Measurements from ENCODE around the gene SLC44A5.
"Not testable (repeated sequence)": the region's sequence is repeated elsewhere in the genome, so short reads cannot be mapped to it uniquely, and the experiment has no call there.

Gene SLC44A5

DNA sequence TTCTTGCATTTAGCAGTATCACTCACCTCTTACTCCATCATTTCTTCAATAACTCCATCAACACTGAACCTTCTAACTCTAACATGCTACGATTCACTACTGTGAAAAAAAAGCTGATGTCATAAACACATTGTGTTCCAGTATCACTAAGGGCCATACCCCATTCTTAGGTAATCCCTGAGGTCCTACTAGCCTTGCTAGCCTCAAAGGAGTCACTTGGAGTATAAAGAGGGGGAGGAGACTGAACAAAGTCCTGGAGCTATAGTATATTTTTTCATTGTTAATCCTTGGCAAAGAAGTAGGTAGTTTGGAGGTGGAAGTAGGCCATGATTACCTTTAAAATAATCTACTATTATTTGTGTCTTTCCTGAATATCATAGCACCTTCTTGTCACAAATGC, at the start of gene SLC44A5:
Gene SLC44A5 (minus strand): TSS at position 101 of the 400 bp plus-strand sequence. CDS start 69,667 bp downstream, outside the sequence.
- no peak for DNase-seq

DNA sequence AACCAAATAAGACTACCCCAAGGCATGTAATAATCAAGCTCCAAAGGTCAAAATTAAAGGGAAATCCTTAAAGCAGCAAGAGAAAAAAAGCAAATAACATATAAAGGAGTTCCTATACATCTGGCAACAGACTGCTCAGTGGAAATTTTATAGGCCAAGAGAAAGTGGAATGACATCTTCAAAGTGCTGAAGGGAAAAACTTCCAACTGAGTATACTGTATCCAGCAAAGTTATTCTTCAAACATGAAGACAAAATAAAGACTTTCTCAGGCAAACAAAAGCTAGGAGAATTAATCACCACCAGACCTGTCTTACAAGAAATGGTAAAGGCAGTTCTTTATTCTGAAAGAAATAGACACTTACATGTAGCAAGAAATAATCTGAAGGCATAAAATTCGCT, 45.0 kb upstream of the SLC44A5 start:
- no peak for DNase-seq

DNA sequence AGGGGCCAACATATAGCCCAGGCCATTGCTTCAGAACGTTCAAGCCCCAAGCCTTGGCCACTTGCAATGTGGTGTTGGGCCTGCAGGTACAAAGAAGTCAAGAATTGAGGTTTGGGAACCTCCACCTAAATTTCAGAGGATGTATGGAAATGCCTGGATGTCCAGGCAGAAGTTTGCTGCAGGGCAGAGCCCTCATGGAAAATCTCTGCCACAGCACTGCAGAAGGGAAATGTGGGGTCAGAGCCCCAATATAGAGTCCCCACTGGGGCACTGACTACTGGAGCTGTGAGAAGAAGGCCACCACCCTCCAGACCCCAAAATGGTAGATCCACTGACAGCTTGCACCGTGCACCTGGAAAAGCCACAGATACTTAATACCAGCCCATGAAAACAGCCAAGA, 36.3 kb upstream of the SLC44A5 start:
- DNase-seq, result not testable (repeated sequence)

DNA sequence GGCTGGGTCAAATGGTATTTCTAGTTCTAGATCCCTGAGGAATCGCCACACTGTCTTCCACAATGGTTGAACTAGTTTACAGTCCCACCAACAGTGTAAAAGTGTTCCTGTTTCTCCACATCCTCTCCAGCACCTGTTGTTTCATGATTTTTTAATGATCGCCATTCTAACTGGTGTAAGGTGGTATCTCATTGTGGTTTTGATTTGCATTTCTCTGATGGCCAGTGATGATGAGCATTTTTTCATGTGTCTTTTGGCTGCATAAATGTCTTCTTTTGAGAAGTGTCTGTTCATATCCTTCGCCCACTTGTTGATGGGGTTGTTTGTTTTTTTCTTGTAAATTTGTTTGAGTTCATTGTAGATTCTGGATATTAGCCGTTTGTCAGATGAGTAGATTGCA, 34.2 kb upstream of the SLC44A5 start:
- DNase-seq, result not testable (repeated sequence)

DNA sequence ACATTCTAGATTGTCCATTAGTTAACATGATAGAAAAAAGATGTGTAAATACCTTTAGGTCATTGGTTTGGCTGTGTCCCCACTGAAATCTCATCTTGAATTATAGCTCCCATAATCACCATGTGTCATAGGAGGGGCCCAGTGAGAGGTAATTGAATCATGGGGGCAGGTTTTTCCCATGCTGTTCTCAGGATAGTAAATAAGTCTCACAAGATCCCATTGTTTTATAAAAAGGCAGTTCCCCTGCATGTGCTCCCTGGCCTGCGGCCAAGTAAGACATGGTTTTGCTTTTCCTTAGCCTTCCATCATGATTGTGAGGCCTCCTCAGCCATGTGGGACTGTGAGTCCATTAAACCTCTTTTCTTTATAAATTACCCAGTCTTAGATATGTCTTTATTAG, 32.5 kb upstream of the SLC44A5 start:
- no peak for DNase-seq

DNA sequence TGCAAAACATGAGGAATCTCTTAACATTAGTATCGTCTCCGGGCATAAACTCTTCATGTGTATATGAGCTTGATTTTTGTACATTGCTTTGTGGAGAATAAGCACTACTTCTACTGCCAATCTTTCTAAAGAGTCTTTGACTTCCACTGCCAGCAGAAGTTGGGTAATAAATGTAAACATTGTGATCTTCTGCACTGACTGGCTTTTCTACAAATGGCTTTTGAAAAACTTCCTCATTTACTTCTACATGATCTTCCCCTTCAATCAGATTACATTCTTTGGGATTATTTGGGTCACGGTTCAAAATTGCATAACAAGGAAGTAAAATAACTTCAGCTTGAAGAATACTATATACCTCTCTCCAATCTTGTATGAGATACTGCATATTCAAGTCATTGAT, 30.4 kb upstream of the SLC44A5 start:
- no peak for DNase-seq

DNA sequence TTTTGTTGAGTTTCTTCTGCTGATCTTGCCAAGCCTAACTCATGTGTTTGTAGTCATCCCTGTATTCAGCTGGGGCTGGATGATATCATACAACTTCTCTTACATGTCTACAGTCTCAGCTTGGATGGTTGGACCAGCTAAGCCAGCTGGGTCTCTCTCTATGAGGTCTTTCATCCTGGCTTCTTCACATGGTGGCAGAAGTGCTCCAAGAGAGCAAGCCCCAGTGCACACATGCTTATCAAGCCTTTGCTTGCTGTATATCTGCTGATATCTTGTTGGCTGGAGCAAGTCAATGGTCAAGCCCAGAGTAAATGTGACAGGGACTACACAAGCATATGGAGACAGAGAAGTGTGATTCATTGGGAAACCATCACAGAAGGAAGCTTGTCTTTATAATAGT, 29.2 kb upstream of the SLC44A5 start:
- DNase-seq, result no peak

DNA sequence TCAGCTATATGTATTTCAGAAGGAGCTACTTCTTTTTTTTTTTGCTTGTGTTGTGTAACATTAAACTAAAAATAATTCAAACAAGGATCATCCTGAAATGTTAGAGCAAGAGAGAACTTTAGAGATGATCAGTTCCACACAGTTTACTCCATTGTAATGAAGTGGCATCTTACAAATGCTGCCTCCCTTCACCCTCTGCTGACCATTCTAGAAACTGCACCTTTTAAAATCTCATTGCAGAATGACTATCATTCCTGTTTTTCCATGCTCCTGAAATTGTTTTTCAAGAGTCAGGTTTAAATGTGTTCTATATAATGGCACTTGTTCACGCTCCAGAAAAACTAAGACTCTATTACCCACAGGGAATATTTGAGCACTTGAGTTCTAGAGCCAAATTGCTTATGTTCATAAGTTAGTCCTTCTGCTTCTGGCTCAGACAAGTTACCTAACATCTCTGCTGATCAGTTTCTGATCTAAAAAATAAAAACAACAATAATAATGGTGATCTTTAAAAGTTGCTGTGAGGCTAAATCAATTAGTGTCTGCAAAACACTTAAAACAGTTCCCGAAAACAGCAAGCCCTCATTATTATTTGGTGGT, 21.5 kb upstream of the SLC44A5 start:
- no peak for DNase-seq

DNA sequence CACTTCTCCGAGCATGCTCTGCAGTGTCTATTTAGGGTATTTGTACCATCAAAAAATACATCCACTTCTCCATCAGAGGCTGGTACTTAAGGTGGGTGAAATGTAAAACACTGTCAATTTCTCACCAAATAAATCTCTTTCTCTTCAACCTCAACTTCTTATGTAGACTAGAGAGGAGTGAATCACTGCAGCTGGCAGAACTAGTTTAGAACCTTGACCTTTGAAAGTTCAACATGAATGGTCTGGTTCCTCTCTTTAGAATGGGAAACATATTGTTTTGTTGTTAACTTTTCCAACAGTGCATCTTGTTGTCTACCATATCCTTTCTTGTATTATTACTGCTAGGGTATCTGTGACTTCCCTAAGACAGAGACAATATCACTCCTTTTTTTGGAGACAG, 20.1 kb upstream of the SLC44A5 start:
- DNase-seq, result no peak

DNA sequence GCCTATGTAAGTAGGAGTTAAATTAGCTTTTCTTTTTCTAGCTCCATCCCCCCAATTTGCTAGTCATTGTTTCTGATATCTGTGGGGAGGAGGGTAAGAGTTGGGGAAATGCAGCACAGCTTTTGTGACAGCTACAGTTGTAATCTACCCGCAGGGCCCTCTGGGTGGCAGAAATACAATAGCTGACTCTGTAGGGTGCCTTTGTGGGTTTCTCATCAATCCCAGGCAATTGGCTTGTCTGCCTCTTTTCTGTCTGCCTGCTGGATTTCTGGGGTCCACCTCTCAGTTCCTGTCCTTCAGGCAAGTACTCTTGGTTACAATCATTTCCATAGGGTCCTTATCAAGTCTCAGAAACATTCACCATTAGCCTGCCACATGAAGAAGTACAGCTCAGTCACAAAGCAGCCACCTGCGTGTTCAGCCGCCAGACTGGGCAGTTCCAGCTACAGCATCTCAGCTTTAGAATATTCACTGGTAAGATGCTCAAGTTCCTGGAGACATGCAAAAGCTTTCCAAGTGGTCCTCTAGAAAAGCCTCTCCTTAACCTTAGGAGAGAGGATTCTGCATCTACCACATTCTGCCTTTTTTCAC, 19.2 kb upstream of the SLC44A5 start:
- DNase-seq, result no peak

DNA sequence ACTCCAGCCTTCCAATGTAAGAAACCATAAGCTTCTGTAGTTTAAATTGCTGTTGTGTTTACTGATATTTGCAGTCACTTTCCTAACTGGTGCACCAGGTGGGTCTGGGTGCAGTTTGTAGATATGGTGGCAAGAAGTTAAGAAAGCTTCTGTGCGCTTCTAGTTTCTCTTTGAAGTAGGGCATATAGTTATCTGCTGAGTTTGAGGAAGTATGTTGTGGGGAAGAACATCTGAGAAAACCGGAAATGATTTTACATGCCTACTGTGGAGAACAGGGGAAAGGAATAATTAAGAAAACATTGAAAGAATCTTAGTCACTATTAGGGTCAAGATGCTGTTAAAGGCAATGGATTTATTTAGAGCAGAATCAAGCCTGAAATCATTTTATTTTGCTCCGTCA, 14.9 kb upstream of the SLC44A5 start:
- no peak for DNase-seq

DNA sequence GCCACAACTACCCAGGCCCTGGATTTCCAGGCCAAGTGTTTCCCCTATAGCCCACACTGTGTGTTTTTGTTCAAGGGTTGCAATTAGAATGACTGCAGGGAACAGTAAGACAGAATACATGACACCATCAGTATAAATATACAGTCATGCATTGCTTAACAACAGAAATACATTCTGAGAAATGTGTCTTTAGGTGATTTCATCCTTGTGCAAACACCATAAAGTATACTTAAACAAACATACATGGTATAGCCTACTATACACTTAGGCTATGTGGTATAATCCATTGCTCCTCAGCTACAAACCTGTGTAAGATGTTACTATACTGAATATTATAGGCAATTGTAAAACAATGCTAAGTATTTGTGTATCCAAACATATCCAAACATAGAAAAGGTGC, 7.5 kb upstream of the SLC44A5 start:
- DNase-seq, result no peak

DNA sequence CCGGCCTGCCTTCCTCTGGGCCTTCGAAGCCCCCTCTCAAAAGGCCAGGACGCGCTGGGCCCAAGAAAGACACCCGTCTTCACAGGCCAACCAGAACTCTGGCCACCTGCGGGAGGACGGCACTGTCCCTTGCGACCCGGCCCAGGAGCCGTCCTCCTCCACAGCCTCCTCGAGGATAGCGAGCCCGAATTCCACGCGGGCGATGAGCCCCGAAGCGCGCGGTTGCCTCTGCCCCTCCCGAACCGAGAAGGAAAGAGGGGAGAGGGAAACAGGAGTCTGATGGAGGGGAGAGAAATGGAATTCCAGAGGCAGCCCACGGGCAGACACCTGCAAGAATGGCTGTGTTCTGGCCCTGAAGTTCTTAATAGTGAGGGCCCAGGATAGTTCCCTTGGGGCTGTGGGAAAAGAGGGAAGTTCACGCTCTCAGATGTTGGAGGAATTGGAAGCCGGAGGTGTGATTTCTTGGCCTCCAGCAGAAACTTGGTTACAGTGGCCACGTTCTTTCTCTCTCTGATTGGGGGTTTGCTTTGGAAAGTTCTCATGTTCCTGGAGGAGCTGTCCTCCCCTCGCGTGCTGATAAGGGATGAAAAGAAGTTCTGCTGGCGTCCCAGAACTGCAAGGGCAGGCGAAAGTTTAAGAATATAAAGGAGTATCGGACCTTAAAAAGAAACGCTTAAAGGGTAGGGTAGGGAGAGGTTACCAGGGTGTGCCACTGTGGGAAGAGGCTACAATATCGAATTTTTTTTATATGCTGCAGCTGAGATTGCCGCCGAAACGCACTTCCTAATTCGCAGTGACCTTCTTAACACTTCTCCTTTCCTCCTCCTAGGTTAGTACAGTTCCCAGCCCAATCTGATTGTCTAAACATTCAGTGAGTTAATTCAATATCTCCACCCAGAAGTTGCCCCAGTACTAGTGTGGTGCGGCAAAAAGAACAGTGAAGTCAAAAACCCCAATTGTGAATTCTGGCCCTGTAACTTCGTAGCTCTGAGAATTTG, 5.8 kb upstream of the SLC44A5 start:
- DNase-seq, result peak; percentile 49

DNA sequence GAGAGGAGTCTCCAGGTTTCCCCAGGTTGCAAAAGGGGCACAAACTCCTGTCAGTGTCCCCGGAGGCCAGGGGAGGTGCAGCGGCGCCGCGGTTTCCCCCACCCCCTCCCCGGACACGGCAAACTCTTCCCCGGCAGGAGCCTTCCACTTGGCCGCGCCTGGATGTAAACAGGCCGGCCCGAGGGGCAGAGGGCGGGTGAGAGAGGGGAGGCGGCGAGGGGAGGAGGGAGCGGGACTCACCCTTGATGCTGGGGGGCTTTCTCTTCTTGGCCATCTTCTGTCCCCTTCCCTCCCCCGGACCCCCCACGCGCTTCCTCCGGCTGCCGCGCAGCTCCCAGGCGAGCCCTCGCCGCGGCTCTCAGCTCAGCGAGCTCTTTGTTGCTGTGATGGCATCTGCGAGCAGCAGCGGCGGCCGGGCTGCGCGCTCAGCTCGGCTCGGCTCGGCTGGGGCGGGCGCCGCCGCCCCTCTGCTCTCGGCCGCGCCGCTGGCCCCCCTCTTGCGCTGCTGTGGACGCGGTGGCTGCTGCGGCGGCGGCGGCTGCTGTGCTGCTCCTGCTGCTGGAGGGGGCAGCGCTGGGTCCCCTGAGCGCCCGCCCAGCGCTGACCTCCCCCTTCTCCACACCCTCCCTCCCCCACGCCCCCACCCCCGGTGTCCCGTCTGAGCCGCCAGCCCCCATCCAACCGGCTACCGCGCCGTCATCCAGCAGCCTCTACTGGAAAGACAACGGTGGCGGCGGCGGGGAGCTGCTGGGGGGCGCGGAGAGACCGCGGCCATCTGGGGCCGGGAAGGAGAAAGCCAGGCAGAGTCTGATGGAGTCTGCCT, 4.9 kb upstream of the SLC44A5 start:
- peak; percentile 62 for DNase-seq

DNA sequence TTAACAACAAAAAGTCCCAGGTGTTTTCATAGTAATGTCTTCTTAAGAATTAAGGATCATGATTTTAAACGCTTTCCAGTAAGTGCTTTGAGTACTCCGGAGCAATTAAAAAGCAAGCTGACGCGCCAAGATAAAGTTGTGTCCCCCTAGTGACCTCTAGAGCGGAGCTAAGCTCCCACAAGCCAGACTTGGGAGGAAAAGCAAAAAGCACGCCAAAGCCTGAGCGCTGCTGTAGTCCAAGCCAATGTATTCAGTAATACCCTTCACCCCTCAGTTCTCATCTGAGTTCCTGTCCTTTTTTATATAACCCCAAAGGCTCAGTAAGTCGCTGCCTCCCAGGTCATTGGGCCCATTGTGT, 3.5 kb upstream of the SLC44A5 start:
- peak; percentile 24 for DNase-seq

DNA sequence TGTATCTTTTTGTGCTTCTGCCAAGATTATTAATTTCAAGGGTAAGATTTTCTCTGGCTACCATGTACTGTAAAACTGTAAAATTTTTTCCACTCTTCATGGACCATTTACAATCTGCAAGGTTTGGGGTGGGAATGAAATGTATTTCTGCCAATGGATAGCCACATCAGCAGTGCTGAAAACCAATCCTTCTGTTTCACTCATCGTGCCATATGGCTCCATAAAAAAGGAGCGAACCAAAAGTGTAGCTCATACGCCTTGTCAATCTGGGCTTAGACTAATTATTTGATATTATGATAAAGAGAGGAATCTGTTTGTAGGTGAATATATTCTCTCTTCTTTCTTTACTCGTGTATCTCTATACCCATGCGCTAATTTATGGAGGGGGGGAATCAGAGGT, 3.0 kb upstream of the SLC44A5 start:
- DNase-seq, result no peak

DNA sequence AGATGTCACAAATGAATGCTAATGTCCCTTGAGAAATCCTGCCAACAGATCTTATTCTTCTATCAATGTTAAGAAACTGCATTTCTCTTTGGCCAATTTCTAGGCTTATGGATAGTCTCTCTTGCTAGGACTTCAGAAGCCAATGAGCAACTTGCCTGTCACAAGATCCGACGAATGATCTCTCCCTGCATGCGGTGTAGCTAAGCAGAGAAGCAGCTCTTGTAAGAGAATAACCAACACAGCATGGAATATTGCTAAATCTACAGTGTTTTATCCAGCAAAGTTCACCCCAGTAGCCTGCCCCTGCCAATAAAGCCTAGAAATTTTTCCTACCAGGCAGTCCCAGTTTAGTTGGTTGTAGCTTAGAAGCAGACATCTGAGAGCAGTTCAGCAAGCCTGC, 2.1 kb upstream of the SLC44A5 start:
- no peak for DNase-seq

DNA sequence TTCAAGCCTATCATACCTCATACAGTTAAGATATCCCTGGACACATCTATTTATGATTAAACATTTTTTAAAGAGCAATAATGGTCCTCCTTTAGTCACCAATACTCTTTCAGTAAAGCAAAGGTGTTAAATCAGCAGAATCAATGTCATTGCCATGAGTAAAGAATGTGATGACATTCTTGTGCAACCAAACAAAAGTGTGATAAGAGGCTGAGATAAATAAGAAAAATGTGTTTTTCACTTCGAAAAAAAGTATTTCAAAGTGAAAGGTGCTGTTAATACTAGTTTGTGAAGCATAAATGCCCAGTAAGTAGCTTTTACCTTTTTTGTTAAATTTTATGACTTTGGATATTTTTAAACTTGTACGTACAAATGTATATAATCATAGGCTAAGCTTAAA, 8.4 kb downstream of the SLC44A5 start:
- DNase-seq, result no peak

DNA sequence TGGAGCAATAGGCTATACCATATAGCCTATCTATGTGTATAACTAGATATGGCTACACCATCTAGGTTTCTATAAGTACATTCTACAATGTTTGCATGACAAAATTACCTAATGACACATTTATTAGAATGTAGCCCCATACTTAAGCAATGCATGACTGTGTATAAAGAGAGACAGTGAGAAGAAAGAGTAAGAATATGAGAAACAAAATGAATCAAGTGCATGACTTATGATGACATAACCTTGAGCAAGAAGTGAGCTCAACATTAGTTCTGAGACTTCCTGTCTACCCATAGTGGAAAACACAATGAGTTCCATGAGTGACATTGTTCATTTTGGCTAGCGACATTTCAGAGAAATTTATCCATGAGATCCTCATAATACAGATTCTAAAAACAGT, 10.1 kb downstream of the SLC44A5 start:
- no peak for DNase-seq

DNA sequence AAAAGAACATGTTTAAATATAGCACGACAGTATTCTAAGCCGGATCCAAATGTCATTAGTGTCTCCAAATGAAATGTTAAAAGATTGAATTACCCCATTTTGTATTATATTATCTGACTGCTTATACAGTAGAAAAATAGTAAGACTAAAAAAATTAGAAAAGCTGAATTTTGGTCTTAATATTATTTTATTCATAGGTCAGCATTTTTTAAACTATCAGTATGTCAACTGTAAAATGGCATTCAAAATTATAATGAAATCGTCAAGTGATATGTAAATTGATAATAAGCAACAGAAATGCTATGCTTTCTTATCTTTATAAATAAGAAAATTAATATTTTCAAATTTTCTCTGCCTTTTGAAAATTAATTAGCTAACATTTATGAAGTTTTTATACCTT, 16.6 kb downstream of the SLC44A5 start:
- DNase-seq, result no peak

DNA sequence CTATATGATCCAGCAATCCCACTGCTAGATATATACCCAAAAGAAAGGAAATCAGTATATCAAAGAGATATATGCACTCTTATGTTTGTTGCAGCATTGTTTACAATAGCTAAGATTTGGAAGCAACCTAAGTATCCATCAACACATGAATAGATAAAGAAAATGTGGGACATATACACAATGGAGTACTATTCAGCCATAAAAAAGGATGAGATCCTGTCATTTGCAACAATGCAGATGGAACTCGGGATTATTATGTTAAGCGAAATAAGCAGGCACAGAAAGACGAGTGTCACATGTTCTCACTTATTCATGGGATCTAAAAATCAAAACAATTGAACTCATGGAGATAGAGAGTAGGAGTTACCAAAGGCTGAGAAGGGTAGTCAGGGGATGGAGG, 17.5 kb downstream of the SLC44A5 start:
- not testable (repeated sequence) for DNase-seq

DNA sequence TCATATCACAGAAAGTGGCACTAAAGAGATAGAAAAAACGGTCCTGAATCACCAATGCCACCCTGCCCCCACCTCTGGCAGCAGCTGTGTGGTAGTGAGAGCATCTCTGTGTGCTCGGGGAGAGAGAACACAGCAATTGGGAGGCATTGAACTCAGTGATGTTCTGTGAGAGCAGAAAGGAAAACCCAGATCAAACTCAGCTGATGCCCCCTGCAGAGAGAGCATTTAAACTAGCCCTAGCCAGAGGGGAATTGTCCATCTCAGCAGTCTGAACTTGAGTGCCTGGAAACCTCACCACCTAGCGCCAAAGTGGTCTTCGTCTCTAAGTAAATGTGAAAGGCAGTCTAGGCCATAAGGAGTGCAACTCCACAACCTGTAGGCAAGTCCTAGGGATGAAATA, 21.3 kb downstream of the SLC44A5 start:
- no peak for DNase-seq
